CD14-positive monocyte (primary cell): Measurements from ENCODE around the gene RAD51C. TPM values are rescaled to one million over a fixed set of nuclear protein-coding genes. Genes with fewer than 3 reads are reported as not detected.

Experiments
- DNase-seq, 3 donors: peaks; one replicate each; pipeline ENCODE4 v3.0.0-alpha.2; 2011 to 2022
- H2AFZ ChIP-seq: 2 replicates; pipeline ENCODE4 v1.6.0; 2012; ENCODE audit warnings: mild to moderate bottlenecking, low read depth, low read length, inconsistent platforms; ENCODE audit not compliant: insufficient read depth, poor library complexity, severe bottlenecking
- H3K27ac ChIP-seq, 2 donors: 1 replicate in 1 of 2; 2 replicates in 1 of 2; pipeline ENCODE4 v1.5.1; 2012 to 2013; ENCODE audit warnings: low read length in 2 of 2, control low read depth in 1 of 2, inconsistent platforms in 1 of 2, low read depth in 1 of 2, mild to moderate bottlenecking in 1 of 2
- H3K27me3 ChIP-seq, 2 donors: one replicate each; pipeline versions ENCODE4 v1.6.0 to v1.6.1; 2011 to 2013; ENCODE audit warnings: low read length in 2 of 2; ENCODE audit not compliant: control insufficient read depth in 2 of 2, insufficient read depth in 2 of 2
- H3K36me3 ChIP-seq, 2 donors: replicated peaks in 1 of 2; 1 replicate in 1 of 2; 2 replicates in 1 of 2; pipeline versions ENCODE4 v1.5.1 to v1.6.1; 2012 to 2013; ENCODE audit warnings: low read length in 2 of 2, control low read depth in 1 of 2, inconsistent platforms in 1 of 2, mild to moderate bottlenecking in 1 of 2; ENCODE audit not compliant: insufficient read depth in 2 of 2, control insufficient read depth in 1 of 2
- H3K4me1 ChIP-seq, 2 donors: 1 replicate in 1 of 2; 2 replicates in 1 of 2; pipeline versions ENCODE4 v1.5.1 to v1.6.1; 2012 to 2013; ENCODE audit warnings: low read length in 2 of 2, control low read depth in 1 of 2, inconsistent platforms in 1 of 2, mild to moderate bottlenecking in 1 of 2, moderate library complexity in 1 of 2; ENCODE audit not compliant: insufficient read depth in 2 of 2, control insufficient read depth in 1 of 2
- H3K4me2 ChIP-seq: replicated peaks from 2 replicates; pipeline ENCODE3; 2012; ENCODE audit warnings: low read length, moderate library complexity, mild to moderate bottlenecking; ENCODE audit not compliant: poor library complexity, severe bottlenecking; ENCODE audit errors: extremely low read depth
- H3K4me3 ChIP-seq, 3 experiments: fragments of 200-600 bp in 1 of 3; sonication (generic) in 1 of 3; replicated peaks in 1 of 3; 1 replicate in 2 of 3; 2 replicates in 1 of 3; pipeline ENCODE4 v1.5.1; 2011 to 2013; ENCODE audit warnings: low read length in 3 of 3, mild to moderate bottlenecking in 3 of 3, control low read depth in 2 of 3, low read depth in 2 of 3, inconsistent platforms in 1 of 3, moderate library complexity in 1 of 3
- H3K79me2 ChIP-seq: 2 replicates; pipeline ENCODE4 v1.6.0; 2012; ENCODE audit warnings: mild to moderate bottlenecking, control low read depth, inconsistent platforms, low read length, moderate library complexity; ENCODE audit not compliant: insufficient read depth
- H3K9ac ChIP-seq: 2 replicates; pipeline ENCODE4 v1.6.0; 2017; ENCODE audit warnings: low read length, mild to moderate bottlenecking; ENCODE audit not compliant: insufficient read depth, poor library complexity, severe bottlenecking
- H3K9me3 ChIP-seq, 2 donors: replicated peaks in 1 of 2; 1 replicate in 1 of 2; 2 replicates in 1 of 2; pipeline versions ENCODE4 v1.5.1 to v1.6.1; 2012 to 2013; ENCODE audit warnings: low read length in 2 of 2, control low read depth in 1 of 2; ENCODE audit not compliant: control insufficient read depth in 1 of 2, insufficient read depth in 1 of 2
- H4K20me1 ChIP-seq: 2 replicates; pipeline ENCODE4 v1.6.0; 2012; ENCODE audit warnings: mild to moderate bottlenecking, low read length, control low read depth, moderate library complexity; ENCODE audit not compliant: insufficient read depth
- H3K27ac Mint-ChIP-seq, 7 donors: one replicate each; pipeline ENCODE4 v1.8.0; 2020; ENCODE audit warnings: mild to moderate bottlenecking in 7 of 7, mixed read lengths in 7 of 7, moderate library complexity in 6 of 7, inconsistent platforms in 2 of 7
- H3K27me3 Mint-ChIP-seq, 3 donors: one replicate each; pipeline ENCODE4 v1.8.0; 2021 to 2022; ENCODE audit warnings: low read depth in 3 of 3, mild to moderate bottlenecking in 3 of 3, mixed read lengths in 3 of 3, moderate library complexity in 3 of 3, inconsistent platforms in 1 of 3
- H3K36me3 Mint-ChIP-seq, 2 donors: one replicate each; pipeline ENCODE4 v1.8.0; 2020; ENCODE audit warnings: mixed read lengths in 2 of 2, inconsistent platforms in 1 of 2, mild to moderate bottlenecking in 1 of 2
- H3K4me1 Mint-ChIP-seq: one replicate; pipeline ENCODE4 v1.8.0; 2020; ENCODE audit warnings: mild to moderate bottlenecking, mixed read lengths
- H3K4me3 Mint-ChIP-seq, 2 donors: one replicate each; pipeline ENCODE4 v1.8.0; 2020; ENCODE audit warnings: mild to moderate bottlenecking in 2 of 2, mixed read lengths in 2 of 2, moderate library complexity in 1 of 2
- H3K9me3 Mint-ChIP-seq, 7 donors: one replicate each; pipeline ENCODE4 v1.8.0; 2020 to 2022; ENCODE audit warnings: mixed read lengths in 7 of 7, mild to moderate bottlenecking in 6 of 7, moderate library complexity in 6 of 7, inconsistent platforms in 2 of 7
- CTCF ChIP-seq: fragments of 200-600 bp; IDR thresholded peaks from one replicate; pipeline ENCODE4 v1.8.0; 2022; ENCODE audit warnings: antibody characterized with exemption, mild to moderate bottlenecking
- WGBS: methylation state at CpG from one replicate; pipeline ENCODE4 v1.1.5; 2013; ENCODE audit warnings: missing lambda C conversion rate; ENCODE audit not compliant: insufficient coverage; 5-methylcytosine and 5-hydroxymethylcytosine counted together
- intact Hi-C, 2 donors: fragments of 100-400 bp; cut with micrococcal nuclease; formaldehyde crosslinking; loops; one replicate each; pipeline versions ENCODE4 v1.15.0 to v1.15.1; 2023
- polyA plus RNA-seq, 3 donors: library from polyadenylated mRNA; depleted of rRNA in 1 of 3; unstranded in 2 of 3; stranded (reverse) in 1 of 3; fragments of 300-500 nt in 2 of 3; fragments of >200 nt in 1 of 3; fragmentation: Illumina TruSeq in 2 of 3; gene quantifications; 1 replicate in 2 of 3; 2 replicates in 1 of 3; pipeline ENCODE4 v1.2.3, GENCODE V29; 2012 to 2021

Gene RAD51C
- polyA plus RNA-seq, 3 donors: 6.8 to 14.5 (median 13.1) TPM

- no peaks in the 10 kb centered on the region for H3K9me3 ChIP-seq
- H3K4me1 Mint-ChIP-seq: peaks cover 16% of the 10 kb centered on the region
- peaks cover 0 to 3% of the 10 kb centered on the region in 2 donors for H3K36me3 Mint-ChIP-seq
- H3K9me3 Mint-ChIP-seq: no peaks in the 10 kb centered on the region
- peak overlapping the region; percentile 32 for H3K9ac ChIP-seq
- H3K79me2 ChIP-seq: no peaks in the 10 kb centered on the region
- peak overlapping the region; percentile 93 to 98 (median 96) for H3K27ac Mint-ChIP-seq
- peak overlapping the region; percentile 69 for H2AFZ ChIP-seq
- no peak for TF ChIP-seq CTCF
- H3K4me2 ChIP-seq: peak overlapping the region; percentile 68
- peak overlapping the region; percentile 78 to 84 for H3K27ac ChIP-seq
- no peaks in the 10 kb centered on the region for H3K27me3 ChIP-seq
- peaks cover 5 to 14% (median 6%) of the 10 kb centered on the region in 3 donors for H3K27me3 Mint-ChIP-seq
- H3K4me3 Mint-ChIP-seq: peak overlapping the region; percentile 62 to 88
- 30% methylated on average over 9 of the region's 19 CpGs for WGBS
- peaks cover 7 to 8% of the 10 kb centered on the region in 2 donors for H3K4me1 ChIP-seq
- peak; percentile 84 to 94 (median 87) for DNase-seq
- no peaks in the 10 kb centered on the region for H4K20me1 ChIP-seq
- intact Hi-C loops: no loop called here
- H3K4me3 ChIP-seq: peak overlapping the region; percentile 7 to 65 (median 10)
- H3K36me3 ChIP-seq: no peaks in the 10 kb centered on the region
Observed at GRCh38 chr17:58666858-58667267, 25.5 kb upstream of the RAD51C start.

DNA sequence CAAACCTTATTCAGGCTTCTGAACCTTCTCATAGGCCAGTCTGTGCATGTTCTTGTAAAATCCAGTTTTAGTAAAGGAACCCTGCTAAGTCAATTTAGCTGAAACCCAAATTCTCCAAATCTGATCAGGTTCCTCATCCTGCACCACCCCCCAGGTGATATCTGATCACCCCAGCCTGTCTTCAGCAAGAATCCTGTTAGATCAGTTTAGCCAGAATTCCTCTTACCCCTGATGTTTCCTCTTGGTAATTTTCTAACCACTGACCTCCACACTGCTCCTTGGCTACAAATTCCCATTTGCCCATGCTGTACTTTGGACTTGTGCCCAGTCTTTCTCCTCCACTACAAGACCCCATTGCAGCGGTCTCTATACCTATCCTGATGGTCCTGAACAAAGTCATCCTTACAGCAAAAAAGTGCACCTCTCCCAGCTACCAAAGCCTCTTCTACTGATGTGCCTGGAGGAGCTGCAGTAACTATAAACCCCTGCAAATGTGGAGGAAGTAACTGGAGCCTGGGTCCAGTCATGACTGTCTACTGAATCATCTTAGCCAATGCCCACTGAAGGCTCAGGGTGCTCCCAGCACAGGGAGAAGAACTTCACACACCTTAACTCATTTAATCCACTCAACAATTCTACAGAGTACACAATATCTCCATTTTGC, 24.3 kb upstream of the RAD51C start:
- H4K20me1 ChIP-seq: no peaks in the 10 kb centered on the region
- no peaks in the 10 kb centered on the region for H3K79me2 ChIP-seq
- Mint-ChIP-seq H3K36me3 (peaks cover 0 to 3% of the 10 kb centered on the region in 2 donors), H3K27me3 (peaks cover 5 to 14% (median 6%) of the 10 kb centered on the region in 3 donors), H3K4me1 (peaks cover 16% of the 10 kb centered on the region), H3K27ac (peak overlapping the region in 5 of 7 donors; percentile 18 to 83 (median 51)), H3K4me3 (peak overlapping the region in 1 of 2 donors; percentile 33), H3K9me3 (no peaks in the 10 kb centered on the region)
- intact Hi-C loops: no loop called here
- H3K4me2 ChIP-seq: no peak overlapping the region
- no peaks in the 10 kb centered on the region for H3K27me3 ChIP-seq
- TF ChIP-seq CTCF: no peak
- no CpG with 5 or more reads among the region's 1 CpG for WGBS
- peaks cover 7 to 8% of the 10 kb centered on the region in 2 donors for H3K4me1 ChIP-seq
- peak in 1 of 3 donors; percentile 31 for DNase-seq
- H3K9me3 ChIP-seq: no peaks in the 10 kb centered on the region
- no peak overlapping the region for H3K4me3 ChIP-seq
- no peak overlapping the region for H3K27ac ChIP-seq
- no peak overlapping the region for H3K9ac ChIP-seq
- no peak overlapping the region for H2AFZ ChIP-seq
- no peaks in the 10 kb centered on the region for H3K36me3 ChIP-seq
